Muscle of leg (tissue), 16 donors: ENCODE results near the gene METTL3. TPM values are rescaled to one million over a fixed set of nuclear protein-coding genes. Genes with fewer than 3 reads are reported as not detected.
"Not testable (repeated sequence)": the region's sequence is repeated elsewhere in the genome, so short reads cannot be mapped to it uniquely, and the experiment has no call there.

Experiments used
- DNase-seq: peaks from one replicate; pipeline ENCODE4 v3.0.0; 2013
- H3K27ac ChIP-seq: one replicate; pipeline ENCODE4 v1.5.1; 2013; ENCODE audit warnings: mild to moderate bottlenecking, low read length, control low read depth
- H3K27me3 ChIP-seq: one replicate; pipeline ENCODE4 v1.6.1; 2013; ENCODE audit warnings: low read length; ENCODE audit not compliant: control insufficient read depth, insufficient read depth
- H3K36me3 ChIP-seq: one replicate; pipeline ENCODE4 v1.6.1; 2013; ENCODE audit warnings: low read length; ENCODE audit not compliant: control insufficient read depth, insufficient read depth
- H3K4me1 ChIP-seq: one replicate; pipeline ENCODE4 v1.6.1; 2013; ENCODE audit warnings: low read length; ENCODE audit not compliant: control insufficient read depth, insufficient read depth
- H3K4me3 ChIP-seq: one replicate; pipeline ENCODE4 v1.5.1; 2013; ENCODE audit warnings: low read length, control low read depth
- H3K9me3 ChIP-seq: replicated peaks from 2 replicates; pipeline ENCODE4 v1.6.1; 2013; ENCODE audit warnings: low read depth, low read length; ENCODE audit not compliant: control insufficient read depth
- WGBS: methylation state at CpG from one replicate; pipeline ENCODE4 v1.1.5; 2013; ENCODE audit warnings: missing lambda C conversion rate; ENCODE audit not compliant: insufficient coverage; 5-methylcytosine and 5-hydroxymethylcytosine counted together
- long read RNA-seq, 11 donors: transcript quantifications; one replicate each; lab custom pipeline, GENCODE V29; 2026
- polyA plus RNA-seq, 8 donors: library from polyadenylated mRNA; unstranded; fragments of 120-200 nt; gene quantifications; one replicate each; pipeline versions ENCODE4 v1.2.1 to v1.2.3, GENCODE V29; 2013; ENCODE audit warnings: inconsistent platforms in 1 of 8, low replicate concordance in 1 of 8; ENCODE audit not compliant: insufficient read length in 8 of 8, insufficient read depth in 1 of 8
- total RNA-seq: library from RNA; stranded (reverse); fragments of 120-200 nt; gene quantifications from one replicate; pipeline ENCODE4 v1.2.4, GENCODE V29; 2013

The METTL3 gene
- total RNA-seq (56.3 TPM), polyA plus RNA-seq (10 to 100 TPM; 40.4 to 56.6 (median 45.5) TPM)
- long read RNA-seq, donor 1, transcript METTL3-201 (11 exons, 2,015 nt), result major isoform, 7 of 15 reads
- long read RNA-seq, donor 1, partial matches to known transcripts, result 0 of 15 reads
- long read RNA-seq, donor 1, other reads (novel, unspliced or antisense), result 5 of 15 reads
- long read RNA-seq, donor 2, partial matches to known transcripts, result 0 of 1 reads
- long read RNA-seq, donor 2, other reads (novel, unspliced or antisense), result 0 of 1 reads
- long read RNA-seq, donor 3, transcript METTL3-201 (11 exons, 2,015 nt), result major isoform, 7 of 16 reads
- long read RNA-seq, donor 3, partial matches to known transcripts, result 5 of 16 reads
- long read RNA-seq, donor 3, other reads (novel, unspliced or antisense), result 0 of 16 reads
- long read RNA-seq, donor 4, partial matches to known transcripts, result 7 of 13 reads
- long read RNA-seq, donor 4, other reads (novel, unspliced or antisense), result 0 of 13 reads
- long read RNA-seq, donor 5, transcript METTL3-201 (11 exons, 2,015 nt), result major isoform, 13 of 44 reads
- long read RNA-seq, donor 5, partial matches to known transcripts, result 18 of 44 reads
- long read RNA-seq, donor 5, other reads (novel, unspliced or antisense), result 7 of 44 reads
- long read RNA-seq, donor 6, transcript METTL3-201 (11 exons, 2,015 nt), result major isoform, 8 of 30 reads
- long read RNA-seq, donor 6, partial matches to known transcripts, result 20 of 30 reads
- long read RNA-seq, donor 6, other reads (novel, unspliced or antisense), result 0 of 30 reads
- long read RNA-seq, donor 7, transcript METTL3-201 (11 exons, 2,015 nt), result major isoform, 5 of 17 reads
- long read RNA-seq, donor 7, partial matches to known transcripts, result 9 of 17 reads
- long read RNA-seq, donor 7, other reads (novel, unspliced or antisense), result 0 of 17 reads
- long read RNA-seq, donor 8, transcript METTL3-201 (11 exons, 2,015 nt), result major isoform, 6 of 11 reads
- long read RNA-seq, donor 8, partial matches to known transcripts, result 5 of 11 reads
- long read RNA-seq, donor 8, other reads (novel, unspliced or antisense), result 0 of 11 reads
- long read RNA-seq, donor 9, transcript METTL3-201 (11 exons, 2,015 nt), result major isoform, 7 of 19 reads
- long read RNA-seq, donor 9, partial matches to known transcripts, result 10 of 19 reads
- long read RNA-seq, donor 9, other reads (novel, unspliced or antisense), result 0 of 19 reads
- long read RNA-seq, donor 10, transcript METTL3-201 (11 exons, 2,015 nt), result major isoform, 5 of 36 reads
- long read RNA-seq, donor 10, partial matches to known transcripts, result 24 of 36 reads
- long read RNA-seq, donor 10, other reads (novel, unspliced or antisense), result 0 of 36 reads
- long read RNA-seq, donor 11, transcript METTL3-201 (11 exons, 2,015 nt), result major isoform, 9 of 20 reads
- long read RNA-seq, donor 11, partial matches to known transcripts, result 10 of 20 reads
- long read RNA-seq, donor 11, other reads (novel, unspliced or antisense), result 0 of 20 reads

DNA sequence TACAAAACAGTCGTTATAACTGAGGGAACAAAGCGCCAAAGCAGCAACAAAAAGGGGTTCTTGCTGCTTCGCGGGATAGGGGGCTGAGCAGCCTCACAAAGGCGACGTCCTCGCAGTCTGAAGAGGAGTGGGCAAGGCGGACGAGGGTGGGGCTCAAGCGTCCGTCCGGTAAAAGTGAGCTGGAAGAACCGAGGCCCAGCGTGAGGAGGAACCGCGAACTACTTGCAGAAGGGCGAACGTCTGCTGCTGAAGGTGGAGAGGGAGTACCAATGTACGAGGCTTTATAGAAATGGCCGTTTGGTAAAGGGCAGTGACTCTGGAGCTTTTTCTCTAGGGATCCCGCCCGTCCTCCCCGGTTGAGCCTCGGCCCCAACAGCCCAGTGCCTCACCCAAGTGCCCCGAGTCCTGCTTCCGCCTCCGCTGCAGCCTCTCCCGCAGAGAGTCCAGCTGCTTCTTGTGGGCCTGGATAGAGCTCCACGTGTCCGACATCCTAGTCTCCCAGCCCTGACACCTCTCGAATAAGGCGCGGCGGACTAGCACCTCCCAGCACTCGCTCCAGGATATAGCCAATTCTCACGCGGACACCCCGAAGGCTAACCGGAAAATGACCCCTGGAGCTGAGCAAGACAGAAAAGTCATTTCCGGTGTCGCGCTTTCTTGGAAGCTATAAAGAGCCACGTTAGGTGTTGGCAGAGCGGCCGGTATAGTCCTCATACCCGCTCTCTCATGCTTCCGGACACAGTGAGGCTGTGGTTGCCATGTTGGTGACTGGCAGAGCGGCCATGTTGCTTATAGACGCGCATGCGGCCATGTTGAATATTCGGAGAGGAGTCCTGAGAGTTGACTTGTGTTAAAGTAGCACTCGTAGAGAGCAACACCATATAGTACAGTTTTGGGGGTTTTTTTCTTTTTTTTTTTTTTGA lies at the start of gene METTL3:
TSS of gene METTL3 (minus strand) at position 606 of the 923 bp plus-strand sequence. CDS start at position 489, 117 bp downstream.
- under 1% methylated on average over 45 of the region's 53 CpGs for WGBS
- peak; percentile 100 for DNase-seq
- peak within 1 kb of the TSS; percentile 90 for H3K4me3 ChIP-seq
- H3K27ac ChIP-seq, result peak within 1 kb of the TSS; percentile 96
- H3K9me3 ChIP-seq, result no peaks in the 10 kb centered on the region
- H3K36me3 ChIP-seq, result peaks cover 11% of the 10 kb centered on the region
- peaks cover 2% of the 10 kb centered on the region for H3K27me3 ChIP-seq
- peaks cover 5% of the 10 kb centered on the region for H3K4me1 ChIP-seq

DNA sequence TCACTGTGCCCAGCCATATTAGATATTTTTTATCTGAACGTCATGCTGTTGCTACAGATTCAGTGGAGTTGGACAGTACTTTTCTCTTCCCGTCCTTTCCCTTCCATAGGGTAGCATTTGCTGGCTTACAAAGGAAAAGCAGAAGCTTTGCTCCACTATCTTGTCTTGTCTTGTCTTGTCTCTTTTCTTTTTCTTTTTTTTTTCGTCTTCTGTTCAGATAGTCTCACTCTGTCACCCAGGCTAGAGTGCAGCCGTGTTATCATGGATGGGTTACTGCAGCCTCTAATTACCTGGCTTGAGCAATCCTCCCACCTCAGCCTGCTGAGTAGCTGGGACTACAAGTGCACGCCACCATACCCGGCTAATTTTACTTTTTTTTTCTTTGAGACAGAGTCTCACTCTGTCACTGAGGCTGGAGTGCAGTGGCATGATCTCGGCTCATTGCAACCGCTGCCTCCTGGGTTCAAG lies 47.6 kb upstream of the METTL3 start:
- Histone ChIP-seq H3K36me3 (no peaks in the 10 kb centered on the region), H3K4me1 (peaks cover 13% of the 10 kb centered on the region), H3K27me3 (no peaks in the 10 kb centered on the region), H3K9me3 (no peaks in the 10 kb centered on the region), H3K27ac (no peak overlapping the region), H3K4me3 (no peak overlapping the region)
- DNase-seq, result no peak
- WGBS, result 76% methylated on average over 8 of the region's 8 CpGs

GRCh38 chr14:21557084-21557901 lies 46.2 kb upstream of the METTL3 start:
- 0% methylated on average over 2 of the region's 11 CpGs for WGBS
- DNase-seq, result peak; percentile 97

GRCh38 chr14:21556378-21557083 lies 45.4 kb upstream of the METTL3 start:
- H3K27me3 ChIP-seq, result no peaks in the 10 kb centered on the region
- WGBS, result 50% methylated on average over 1 of the region's 5 CpGs
- H3K4me1 ChIP-seq, result peaks cover 13% of the 10 kb centered on the region
- peak overlapping the region; percentile 79 for H3K27ac ChIP-seq
- no peaks in the 10 kb centered on the region for H3K36me3 ChIP-seq
- no peak overlapping the region for H3K4me3 ChIP-seq
- no peak for DNase-seq
- no peaks in the 10 kb centered on the region for H3K9me3 ChIP-seq

More at GRCh38 chr14:21557084-21557901, 46.2 kb upstream of the METTL3 start:
- no peaks in the 10 kb centered on the region for H3K27me3 ChIP-seq
- peak overlapping the region; percentile 29 for H3K4me3 ChIP-seq
- H3K4me1 ChIP-seq, result peaks cover 13% of the 10 kb centered on the region
- peak overlapping the region; percentile 79 for H3K27ac ChIP-seq
- H3K9me3 ChIP-seq, result no peaks in the 10 kb centered on the region
- no peaks in the 10 kb centered on the region for H3K36me3 ChIP-seq

DNA sequence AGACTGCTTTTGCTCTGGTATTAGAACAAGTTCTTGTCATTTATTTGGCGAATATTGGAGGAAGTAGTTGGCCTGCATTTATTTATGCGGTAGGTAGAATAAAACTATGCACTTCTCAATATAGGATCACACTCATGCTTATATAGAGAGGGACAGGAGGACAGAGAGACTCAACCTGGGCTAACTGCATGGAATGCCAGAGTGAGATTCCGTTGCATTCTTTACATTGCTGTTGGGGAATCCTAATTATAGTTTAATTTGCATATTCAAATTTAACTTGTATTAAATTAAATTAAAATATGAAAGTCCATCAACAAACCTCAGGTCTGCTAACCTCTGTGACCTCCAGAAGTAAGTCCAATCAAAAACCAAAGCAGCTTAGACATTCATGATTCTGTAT lies 42.1 kb upstream of the METTL3 start:
- H3K27ac ChIP-seq, result no peak overlapping the region

GRCh38 chr14:21544588-21544987 lies 33.4 kb upstream of the METTL3 start:
- H3K27ac ChIP-seq, DNase-seq, H3K4me3 ChIP-seq, H3K4me1 ChIP-seq, H3K36me3 ChIP-seq, H3K27me3 ChIP-seq, H3K9me3 ChIP-seq: not testable (repeated sequence)
- no CpG with 5 or more reads among the region's 7 CpGs for WGBS

More for the DNA sequence above, 42.1 kb upstream of the METTL3 start:
- Histone ChIP-seq H3K9me3 (no peaks in the 10 kb centered on the region), H3K27me3 (no peaks in the 10 kb centered on the region), H3K4me1 (peaks cover 13% of the 10 kb centered on the region), H3K36me3 (no peaks in the 10 kb centered on the region), H3K4me3 (no peak overlapping the region)
- WGBS, result no CpG with 5 or more reads among the region's 3 CpGs
- no peak for DNase-seq

DNA sequence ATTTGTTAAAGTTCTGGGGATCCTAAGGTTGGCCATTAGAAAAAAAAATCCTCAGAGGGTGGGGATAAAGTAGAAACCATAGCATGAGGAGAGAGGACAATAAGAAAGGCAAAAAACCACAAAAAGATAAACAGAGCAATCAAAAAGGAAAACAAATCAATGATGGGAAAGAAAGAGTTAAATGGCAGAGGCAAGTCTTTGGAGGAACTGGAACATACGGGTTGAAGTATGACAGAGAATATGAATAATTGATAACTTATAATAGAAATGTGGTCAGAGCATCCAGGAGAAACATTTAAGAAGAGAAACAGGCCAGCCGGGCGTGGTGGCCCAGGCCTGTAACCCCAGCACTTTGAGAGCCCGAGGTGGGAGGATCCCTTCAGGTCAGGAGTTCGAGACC lies 32.8 kb upstream of the METTL3 start:
- no peaks in the 10 kb centered on the region for H3K4me1 ChIP-seq
- H3K36me3 ChIP-seq, result no peaks in the 10 kb centered on the region
- no peak overlapping the region for H3K27ac ChIP-seq
- H3K27me3 ChIP-seq, result no peaks in the 10 kb centered on the region
- no peak for DNase-seq
- WGBS, result no CpG with 5 or more reads among the region's 5 CpGs
- no peaks in the 10 kb centered on the region for H3K9me3 ChIP-seq
- no peak overlapping the region for H3K4me3 ChIP-seq

DNA sequence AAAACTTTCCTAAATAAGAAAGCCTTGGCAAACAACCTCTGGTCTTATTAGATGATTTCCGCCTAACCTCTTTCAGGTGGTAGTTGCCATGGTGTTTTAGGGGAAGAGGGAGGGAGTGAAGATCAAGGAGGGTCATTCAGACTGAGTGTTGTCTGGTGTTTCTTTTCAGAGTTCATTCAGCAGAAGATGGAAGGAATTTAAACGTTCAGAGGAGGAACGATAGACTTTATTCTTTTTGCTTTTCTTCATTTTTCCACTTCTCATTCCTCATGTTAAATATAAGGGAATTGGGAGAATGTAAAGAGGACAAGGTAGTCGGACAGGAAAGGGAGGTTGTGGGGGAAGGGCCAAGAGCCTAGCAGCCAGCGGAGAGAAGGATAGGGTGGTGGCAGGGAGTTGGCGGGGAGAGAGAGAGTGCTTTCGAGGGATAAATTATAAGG lies 32.4 kb upstream of the METTL3 start:
- Histone ChIP-seq H3K9me3 (no peaks in the 10 kb centered on the region), H3K27ac (no peak overlapping the region), H3K27me3 (no peaks in the 10 kb centered on the region), H3K4me1 (no peaks in the 10 kb centered on the region), H3K4me3 (no peak overlapping the region), H3K36me3 (no peaks in the 10 kb centered on the region)
- WGBS, result 28% methylated on average over 4 of the region's 7 CpGs
- no peak for DNase-seq
